ENCODE results near the gene P2RX6. TPM values are rescaled to one million over a fixed set of nuclear protein-coding genes. Genes with fewer than 3 reads are reported as not detected.
"Not testable (repeated sequence)": the region's sequence is repeated elsewhere in the genome, so short reads cannot be mapped to it uniquely, and the experiment has no call there.

The P2RX6 gene
- total RNA-seq: under 1 TPM; 0.27 TPM

DNA sequence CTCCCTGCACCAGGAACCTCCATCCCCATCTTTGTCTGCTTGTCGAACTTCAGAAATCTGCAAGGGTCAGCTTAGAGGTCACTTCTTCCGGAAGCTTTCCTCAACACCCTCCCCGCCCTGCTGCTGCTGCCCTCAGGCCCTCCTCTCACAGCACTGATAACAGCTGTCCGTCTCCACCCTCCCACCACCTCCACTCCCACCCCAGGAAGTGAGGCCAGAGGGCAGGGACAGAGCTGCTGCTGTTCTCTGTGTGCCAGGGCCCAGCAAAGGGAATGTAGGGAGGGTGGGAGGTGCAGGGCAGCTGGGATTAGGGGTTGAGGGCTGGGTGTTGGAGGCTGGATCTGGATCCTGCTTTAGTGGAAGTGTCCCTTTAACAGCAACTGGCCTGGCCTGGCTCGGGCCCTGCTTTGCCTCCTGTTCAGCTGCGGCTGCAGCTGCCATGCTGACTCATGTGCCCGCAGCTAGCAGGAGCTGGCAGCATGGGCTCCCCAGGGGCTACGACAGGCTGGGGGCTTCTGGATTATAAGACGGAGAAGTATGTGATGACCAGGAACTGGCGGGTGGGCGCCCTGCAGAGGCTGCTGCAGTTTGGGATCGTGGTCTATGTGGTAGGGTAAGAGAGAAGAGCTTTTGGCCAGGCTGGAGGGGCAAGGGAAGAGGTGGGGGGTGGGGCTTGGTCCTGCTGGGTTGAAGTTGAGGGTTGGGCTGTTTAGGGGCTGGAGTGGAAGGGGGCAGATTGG, at the start of gene P2RX6:
TSS of gene P2RX6 (plus strand) at position 440 of the 740 bp plus-strand sequence. CDS start at position 450, 10 bp downstream.
- H3K27ac Mint-ChIP-seq: peak within 1 kb of the TSS; percentile 78
- CTCF ChIA-PET: interaction anchor here (1.2 kb wide), 1 partner anchor 13 kb away, joined by 3 read pairs; no protein-coding TSS in a partner anchor

DNA sequence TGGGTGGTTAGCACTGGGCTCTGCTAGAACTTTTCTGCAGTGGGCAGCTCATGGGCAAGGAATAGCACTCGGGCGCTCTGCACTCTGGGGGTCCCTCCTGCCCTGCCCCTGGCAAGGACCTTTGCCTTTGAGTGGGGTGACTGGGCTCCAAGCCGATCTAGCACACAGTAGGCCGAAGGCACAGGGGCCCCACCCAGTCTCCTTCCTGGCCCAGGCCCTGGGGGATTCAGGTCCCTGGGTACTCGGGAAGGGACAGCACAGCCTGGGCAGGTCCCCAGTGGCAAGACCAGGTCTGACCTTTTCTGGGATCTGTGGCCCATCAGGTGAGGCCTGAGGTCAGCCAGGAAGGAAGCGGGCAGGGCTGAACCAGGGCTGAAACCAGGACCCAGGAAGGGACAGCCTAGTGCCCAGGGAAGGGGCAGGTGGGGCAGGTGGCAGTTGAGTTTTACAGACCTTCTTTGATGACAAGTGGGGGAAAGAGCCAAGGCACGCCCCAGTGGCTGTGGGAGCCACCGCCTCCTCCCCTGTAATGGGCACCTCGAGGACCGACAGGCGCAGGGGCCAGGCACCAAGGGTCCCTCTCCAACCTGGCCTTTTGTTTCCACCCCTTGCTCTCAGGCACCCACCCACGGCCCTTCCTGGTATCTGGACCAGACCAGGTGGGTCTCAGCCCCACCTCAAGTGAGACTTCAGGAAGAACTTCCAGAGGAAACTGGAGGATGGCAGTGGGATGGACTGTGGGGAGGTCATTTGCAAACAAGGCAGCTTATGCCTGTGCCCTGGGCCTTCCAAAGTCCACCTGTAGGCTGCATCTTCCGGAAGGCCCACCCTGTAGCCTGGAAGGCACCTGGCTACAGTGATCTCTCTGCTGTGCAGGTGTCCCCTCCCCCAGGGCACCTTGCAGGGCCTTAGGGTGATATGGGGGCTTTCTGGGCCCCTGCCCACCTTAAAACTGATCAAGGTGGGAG, 48.8 kb upstream of the P2RX6 start:
- POLR2A ChIA-PET: no interaction called here
- Mint-ChIP-seq H3K27me3 (peaks cover 21% of the 10 kb centered on the region), H3K9me3 (no peaks in the 10 kb centered on the region), H3K27ac (no peak overlapping the region), H3K4me1 (peaks cover 10% of the 10 kb centered on the region), H3K36me3 (ENCODE audit: low read depth) (no peaks in the 10 kb centered on the region), H3K4me3 (no peak overlapping the region)
- no peak for DNase-seq
- CTCF ChIA-PET: interaction anchor here (0.5 to 1.5 kb wide), 2 partner anchors 9 to 106 kb away, joined by 4 read pairs; no protein-coding TSS in a partner anchor

More for the DNA sequence above, at the start of gene P2RX6:
- peak within 1 kb of the TSS; percentile 61 for H3K4me3 Mint-ChIP-seq
- no peaks in the 10 kb centered on the region for H3K9me3 Mint-ChIP-seq
- no peaks in the 10 kb centered on the region for H3K36me3 Mint-ChIP-seq (ENCODE audit: low read depth)
- POLR2A ChIA-PET: interaction anchor here (0.6 kb wide), 1 partner anchor 60 kb away, joined by 8 read pairs; no protein-coding TSS in a partner anchor
- peaks cover 4% of the 10 kb centered on the region for H3K27me3 Mint-ChIP-seq
- peaks cover 16% of the 10 kb centered on the region for H3K4me1 Mint-ChIP-seq
- no peak for DNase-seq

DNA sequence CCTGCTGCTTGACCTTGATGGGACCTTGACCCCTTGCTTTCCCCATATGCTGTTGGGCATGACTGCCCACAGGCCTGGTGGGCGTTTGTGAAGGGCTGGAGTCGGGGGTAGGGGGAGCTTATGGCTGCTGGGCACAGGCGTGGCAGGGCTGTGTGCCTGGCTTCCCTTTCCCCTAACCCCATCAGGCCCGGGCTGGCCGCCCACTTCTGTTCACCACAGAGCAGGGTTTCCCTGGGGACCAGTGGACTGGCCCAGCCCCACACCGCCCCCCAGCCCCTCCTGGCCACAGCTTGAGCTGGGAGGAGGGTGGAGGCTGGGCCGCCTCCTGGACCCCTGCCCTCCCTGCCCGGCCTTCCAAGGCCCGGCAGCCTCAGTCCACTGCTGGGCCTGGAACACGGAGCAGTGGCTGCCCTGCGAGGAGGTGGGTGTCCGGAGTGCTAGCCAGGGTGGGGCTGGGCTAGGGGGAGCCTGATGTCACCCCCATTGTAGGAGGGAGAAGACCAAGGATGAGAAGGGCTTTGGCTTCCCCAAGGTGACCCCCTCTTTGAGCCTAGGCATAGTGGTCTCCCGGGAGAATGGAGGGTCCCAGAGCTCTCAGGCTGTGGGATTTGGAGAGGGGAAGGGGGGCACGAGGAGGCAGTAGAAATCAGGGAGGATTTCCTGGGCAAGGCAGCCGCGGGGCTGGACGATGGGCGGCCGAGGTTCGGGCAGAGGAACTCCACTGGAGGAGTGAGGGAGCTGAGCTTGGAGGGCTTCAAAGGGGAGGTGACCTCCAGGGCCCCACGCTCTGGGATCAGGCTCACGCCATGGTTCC, 47.9 kb upstream of the P2RX6 start, which contains the start of gene AIFM3:
TSS of gene AIFM3 (plus strand) at position 373 of the 814 bp plus-strand sequence. CDS start 690 bp downstream, outside the sequence.
- H3K27me3 Mint-ChIP-seq: peaks cover 19% of the 10 kb centered on the region
- POLR2A ChIA-PET: no interaction called here

DNA sequence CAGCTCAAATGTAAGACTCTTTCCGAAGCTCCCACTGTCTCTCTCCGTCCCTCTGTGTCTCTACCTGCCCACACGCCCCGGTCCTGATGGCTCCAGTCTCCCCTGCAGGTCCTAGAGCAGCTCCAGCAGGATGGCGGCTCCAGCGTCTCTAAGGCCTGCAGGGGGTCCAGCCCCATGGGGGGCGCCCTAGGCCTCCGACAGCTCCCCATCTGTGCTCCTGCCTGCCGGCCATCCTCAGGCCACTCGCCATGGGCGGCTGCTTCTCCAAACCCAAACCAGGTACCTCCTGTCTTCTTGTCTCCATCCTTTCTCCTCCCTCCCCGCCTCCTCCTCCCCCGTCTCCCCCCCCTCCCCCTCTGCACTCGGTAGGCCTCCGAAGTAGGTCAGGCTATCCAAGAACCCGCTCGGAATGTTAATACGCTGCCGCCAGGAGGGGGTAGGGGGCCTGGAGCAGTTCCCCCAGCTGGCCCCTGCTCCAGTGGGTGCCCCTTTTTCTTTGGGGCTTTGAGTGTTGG, 47.2 kb upstream of the P2RX6 start:
- ChIA-PET POLR2A (no interaction called here), CTCF (interaction anchor here (1.5 kb wide), 1 partner anchor 8 kb away, joined by 4 read pairs; no protein-coding TSS in a partner anchor)
- H3K4me1 Mint-ChIP-seq: peaks cover 6% of the 10 kb centered on the region
- no peak overlapping the region for H3K4me3 Mint-ChIP-seq
- no peaks in the 10 kb centered on the region for H3K9me3 Mint-ChIP-seq
- DNase-seq: no peak
- H3K27me3 Mint-ChIP-seq: peaks cover 19% of the 10 kb centered on the region
- H3K36me3 Mint-ChIP-seq (ENCODE audit: low read depth): no peaks in the 10 kb centered on the region
- no peak overlapping the region for H3K27ac Mint-ChIP-seq

More for the DNA sequence above, 47.9 kb upstream of the P2RX6 start, which contains the start of gene AIFM3:
- no peak for DNase-seq
- Mint-ChIP-seq H3K9me3 (no peaks in the 10 kb centered on the region), H3K4me1 (peaks cover 6% of the 10 kb centered on the region), H3K4me3 (no peak within 1 kb of the TSS), H3K27ac (no peak within 1 kb of the TSS), H3K36me3 (ENCODE audit: low read depth) (no peaks in the 10 kb centered on the region)
- CTCF ChIA-PET: interaction anchor here (1.5 kb wide), 1 partner anchor 9 kb away, joined by 4 read pairs; no protein-coding TSS in a partner anchor

DNA sequence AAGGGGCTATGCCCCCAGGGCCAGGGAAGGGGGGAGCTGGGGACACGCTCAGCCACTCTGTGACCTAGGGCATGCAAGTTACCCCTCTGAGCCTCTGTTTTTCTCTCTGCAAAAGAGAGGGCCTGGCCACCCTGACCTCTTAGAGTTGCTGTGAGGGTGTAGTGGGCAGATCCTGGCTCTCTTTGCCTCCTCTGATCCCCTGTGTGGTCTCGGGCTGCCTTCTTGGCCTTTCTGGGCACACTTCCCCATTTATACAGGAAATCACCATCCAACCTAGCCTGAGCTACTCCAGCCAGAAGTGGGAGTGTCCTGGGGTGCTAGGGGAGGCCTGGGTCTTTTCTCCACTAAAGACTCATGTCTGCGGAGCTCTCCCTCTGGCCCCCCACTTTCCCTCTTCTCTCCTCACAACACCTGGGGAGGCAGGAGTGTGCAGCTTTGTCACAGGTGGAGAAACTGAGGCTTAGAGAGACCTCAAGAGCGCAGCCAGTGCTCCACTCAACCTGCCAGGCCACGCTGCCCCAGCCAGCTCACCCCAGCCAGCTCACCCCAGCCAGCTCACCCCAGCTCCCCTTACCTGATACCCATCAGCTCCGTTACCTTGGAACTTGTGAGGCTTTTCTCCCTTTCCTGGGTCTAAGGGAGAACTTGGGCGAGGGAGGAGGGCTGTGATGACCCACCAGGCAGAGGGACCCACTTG, 46.5 kb upstream of the P2RX6 start:
- peaks cover 6% of the 10 kb centered on the region for H3K4me1 Mint-ChIP-seq
- no peak overlapping the region for H3K4me3 Mint-ChIP-seq
- no peaks in the 10 kb centered on the region for H3K36me3 Mint-ChIP-seq (ENCODE audit: low read depth)
- H3K27ac Mint-ChIP-seq: no peak overlapping the region
- POLR2A ChIA-PET: no interaction called here
- no peaks in the 10 kb centered on the region for H3K9me3 Mint-ChIP-seq
- peaks cover 19% of the 10 kb centered on the region for H3K27me3 Mint-ChIP-seq
- CTCF ChIA-PET: interaction anchor here (0.6 to 1.5 kb wide), 2 partner anchors 11 to 51 kb away, joined by 3 to 4 read pairs; partner anchors contain the start of gene CRKL
- DNase-seq: no peak

DNA sequence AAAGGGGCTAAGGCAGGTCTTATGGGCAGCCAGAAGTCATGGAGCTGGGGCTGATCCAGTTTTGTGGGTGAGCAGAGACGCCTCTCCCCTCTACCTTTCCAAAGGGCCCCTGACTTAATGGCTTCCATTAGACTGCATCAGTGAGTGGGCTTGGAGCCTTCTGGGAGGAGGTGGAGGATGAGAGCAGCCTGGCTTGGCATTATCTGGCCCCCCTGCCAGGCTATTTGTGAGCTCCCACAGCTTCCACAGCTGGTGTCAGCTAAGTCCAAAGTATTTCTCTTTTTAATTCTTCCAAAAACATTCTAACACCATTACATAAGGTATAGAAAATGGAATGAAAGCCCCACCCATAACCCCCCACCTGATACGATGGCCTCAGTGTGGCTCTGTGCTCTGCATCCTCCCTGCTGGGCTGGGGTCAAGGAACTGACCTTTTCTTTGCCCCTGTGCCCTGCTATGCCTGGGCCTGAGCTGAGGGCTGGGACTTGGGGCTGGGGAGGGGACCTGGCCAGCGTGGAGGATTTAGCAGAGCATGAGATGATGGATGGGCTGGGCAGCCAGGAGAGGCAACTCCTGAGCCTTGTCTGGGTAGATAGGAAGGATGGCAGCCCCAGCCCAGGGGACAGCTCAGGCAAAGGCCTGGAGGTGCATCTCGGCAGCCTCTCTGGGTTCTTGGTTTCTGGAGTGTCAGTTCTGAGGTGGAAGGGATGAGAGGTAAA, 43.9 kb upstream of the P2RX6 start:
- Mint-ChIP-seq H3K4me1 (no peaks in the 10 kb centered on the region), H3K27me3 (no peaks in the 10 kb centered on the region)
- no peak for DNase-seq

DNA sequence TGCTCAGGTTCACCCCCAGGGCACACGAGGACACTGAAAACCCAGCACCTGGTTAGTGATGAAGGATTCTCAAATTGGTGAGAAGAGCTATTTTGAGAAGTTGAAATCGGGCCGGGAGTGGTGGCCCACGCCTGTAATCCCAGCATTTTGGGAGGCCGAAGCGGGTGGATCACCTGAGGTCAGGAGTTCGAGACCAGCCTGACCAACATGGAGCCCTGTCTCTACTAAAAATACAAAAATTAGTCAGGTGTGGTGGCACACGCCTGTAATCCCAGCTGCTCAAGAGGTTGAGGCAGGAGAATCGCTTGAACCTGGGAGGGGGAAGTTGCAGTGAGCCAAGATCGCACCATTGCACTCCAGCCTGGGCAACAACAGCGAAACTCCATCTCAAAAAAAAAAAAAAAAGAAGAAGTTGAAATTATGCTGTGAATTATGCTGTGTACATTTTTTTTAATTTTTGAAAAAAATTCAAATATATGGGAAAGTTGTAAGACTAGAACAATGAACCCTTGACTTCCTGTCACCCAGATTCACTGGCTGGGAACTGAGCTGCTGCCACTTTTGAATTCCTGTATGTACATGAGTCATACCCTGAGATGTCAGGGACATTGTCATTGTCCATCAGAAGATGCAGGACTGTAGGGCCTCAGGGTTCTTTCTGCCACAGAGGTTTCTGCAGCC, 42.8 kb upstream of the P2RX6 start:
- H3K36me3 Mint-ChIP-seq (ENCODE audit: low read depth); DNase-seq; H3K27ac Mint-ChIP-seq; H3K4me1 Mint-ChIP-seq; POLR2A ChIA-PET; H3K4me3 Mint-ChIP-seq; H3K27me3 Mint-ChIP-seq; H3K9me3 Mint-ChIP-seq: not testable (repeated sequence)
- CTCF ChIA-PET: interaction anchor here (0.9 kb wide), 1 partner anchor 27 kb away, joined by 3 read pairs; no protein-coding TSS in a partner anchor

More for the DNA sequence above, 43.9 kb upstream of the P2RX6 start:
- ChIA-PET POLR2A (no interaction called here), CTCF (interaction anchor here (0.6 kb wide), 1 partner anchor 12 kb away, joined by 3 read pairs; no protein-coding TSS in a partner anchor)
- no peak overlapping the region for H3K4me3 Mint-ChIP-seq
- no peaks in the 10 kb centered on the region for H3K9me3 Mint-ChIP-seq
- H3K27ac Mint-ChIP-seq: no peak overlapping the region
- no peaks in the 10 kb centered on the region for H3K36me3 Mint-ChIP-seq (ENCODE audit: low read depth)

DNA sequence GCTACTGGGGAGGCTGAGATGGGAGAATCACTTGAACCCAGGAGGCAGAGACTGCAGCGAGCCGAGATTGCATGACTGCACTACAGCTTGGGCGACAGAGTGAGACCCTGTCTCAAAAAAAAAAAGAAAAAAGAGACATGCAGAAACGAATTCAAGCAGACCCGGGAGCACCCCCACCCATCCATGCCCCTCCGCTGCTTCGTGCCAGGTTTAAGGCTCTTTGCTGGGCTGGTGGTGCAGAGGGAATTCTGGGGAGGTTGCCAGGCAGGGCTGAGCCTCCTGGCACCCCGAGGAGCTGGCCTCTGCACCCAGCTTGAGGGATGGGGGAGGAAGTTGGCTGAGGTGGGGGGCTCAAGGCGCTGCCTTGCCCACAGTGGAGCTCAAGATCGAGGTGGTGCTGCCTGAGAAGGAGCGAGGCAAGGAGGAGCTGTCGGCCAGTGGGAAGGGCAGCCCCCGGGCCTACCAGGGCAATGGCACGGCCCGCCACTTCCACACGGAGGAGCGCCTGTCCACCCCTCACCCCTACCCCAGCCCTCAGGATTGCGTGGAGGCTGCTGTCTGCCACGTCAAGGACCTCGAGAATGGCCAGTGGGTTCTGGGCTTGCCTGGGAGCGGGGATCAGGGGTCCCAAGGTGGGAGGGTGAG, 41.9 kb upstream of the P2RX6 start:
- ChIA-PET CTCF (interaction anchor here (0.9 to 1.6 kb wide), 3 partner anchors 9 to 26 kb away, joined by 3 to 6 read pairs (median 4); no protein-coding TSS in a partner anchor), POLR2A (no interaction called here)
- DNase-seq: no peak
- Mint-ChIP-seq H3K27me3 (no peaks in the 10 kb centered on the region), H3K27ac (no peak overlapping the region), H3K4me1 (no peaks in the 10 kb centered on the region), H3K36me3 (ENCODE audit: low read depth) (no peaks in the 10 kb centered on the region), H3K9me3 (peaks cover under 1% of the 10 kb centered on the region), H3K4me3 (no peak overlapping the region)

DNA sequence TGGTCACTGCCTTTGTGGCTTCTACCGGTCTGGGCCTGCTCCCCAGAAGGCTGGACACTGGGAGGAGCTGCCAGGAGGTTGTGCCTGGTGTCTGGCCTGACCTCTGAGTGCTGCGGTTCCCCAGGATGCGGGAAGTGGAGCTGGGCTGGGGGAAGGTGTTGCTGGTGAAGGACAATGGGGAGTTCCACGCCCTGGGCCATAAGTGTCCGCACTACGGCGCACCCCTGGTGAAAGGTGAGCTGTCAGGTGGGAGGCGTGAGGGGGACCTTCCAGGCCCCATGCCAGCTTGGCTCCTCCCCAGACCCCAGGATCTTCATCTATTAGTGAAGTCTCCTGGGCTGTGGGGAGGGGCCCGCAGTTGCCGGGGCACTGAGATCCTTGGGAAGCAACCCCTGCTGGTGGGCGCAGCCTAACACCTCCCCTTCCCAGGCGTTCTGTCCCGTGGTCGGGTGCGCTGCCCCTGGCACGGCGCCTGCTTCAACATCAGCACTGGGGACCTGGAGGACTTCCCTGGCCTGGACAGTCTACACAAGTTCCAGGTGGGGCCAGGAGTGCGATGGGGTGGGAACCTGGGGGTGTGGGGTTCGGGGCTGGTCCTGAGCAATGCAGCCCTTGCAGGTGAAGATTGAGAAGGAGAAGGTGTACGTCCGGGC, 41.2 kb upstream of the P2RX6 start:
- no peak for DNase-seq
- Mint-ChIP-seq H3K27ac (no peak overlapping the region), H3K9me3 (peaks cover 6% of the 10 kb centered on the region), H3K27me3 (no peaks in the 10 kb centered on the region), H3K4me3 (no peak overlapping the region), H3K36me3 (ENCODE audit: low read depth) (no peaks in the 10 kb centered on the region), H3K4me1 (peaks cover under 1% of the 10 kb centered on the region)
- ChIA-PET CTCF (interaction anchor here (1.4 to 1.6 kb wide), 3 partner anchors 10 to 38 kb away, joined by 3 to 6 read pairs (median 4); no protein-coding TSS in a partner anchor), POLR2A (no interaction called here)

Data from activated CD4-positive, alpha-beta T cell treated with anti-CD3 and anti-CD28 coated beads, Interleukin-2, amount 10 ng/mL, durations not matched to agents 7 days and 5 days (primary cell).